Measurements from ENCODE around the gene DTD1.

The DTD1 gene

GRCh38 chr20:18587665-18588573 lies at the start of gene DTD1:
TSS of gene DTD1 (plus strand) at chr20:18588054. CDS start at chr20:18588073, 19 bp downstream.
- no peak for FAIRE-seq

- FAIRE-seq = no peak
These were observed 46.1 kb upstream of the DTD1 start for GRCh38 chr20:18541741-18542140.

- no peak for FAIRE-seq
These were observed 44.6 kb upstream of the DTD1 start for GRCh38 chr20:18543216-18543615.

- no peak for FAIRE-seq
These were observed 43.9 kb upstream of the DTD1 start for GRCh38 chr20:18543932-18544331.

- FAIRE-seq = no peak
These were observed 42.3 kb upstream of the DTD1 start for GRCh38 chr20:18545566-18545965.

GRCh38 chr20:18548465-18548864 lies 39.4 kb upstream of the DTD1 start:
- FAIRE-seq = no peak

GRCh38 chr20:18553746-18554145 lies 34.1 kb upstream of the DTD1 start:
- no peak for FAIRE-seq

GRCh38 chr20:18566892-18567738 lies 20.7 kb upstream of the DTD1 start, which contains the start of gene SMIM26:
TSS of gene SMIM26 (plus strand) at chr20:18567432. CDS start at chr20:18567479, 47 bp downstream.
- no peak for FAIRE-seq

GRCh38 chr20:18567739-18568091 lies 20.1 kb upstream of the DTD1 start:
- FAIRE-seq = no peak

GRCh38 chr20:18571009-18571408 lies 16.8 kb upstream of the DTD1 start:
- FAIRE-seq = no peak

- FAIRE-seq = no peak
These were observed 16.3 kb upstream of the DTD1 start for GRCh38 chr20:18571578-18571977.

GRCh38 chr20:18577942-18578341 lies 9.9 kb upstream of the DTD1 start:
- FAIRE-seq = no peak

GRCh38 chr20:18578581-18578980 lies 9.3 kb upstream of the DTD1 start:
- FAIRE-seq = no peak

- FAIRE-seq = no peak
These were observed 7.8 kb upstream of the DTD1 start for GRCh38 chr20:18580012-18580411.

GRCh38 chr20:18585134-18585533 lies 2.7 kb upstream of the DTD1 start:
- FAIRE-seq = no peak

GRCh38 chr20:18588574-18588933 lies 700 bp downstream of the DTD1 start:
- no peak for FAIRE-seq

GRCh38 chr20:18589941-18590674 lies 2.3 kb downstream of the DTD1 start:
- no peak for FAIRE-seq

GRCh38 chr20:18596270-18596669 lies 8.4 kb downstream of the DTD1 start:
- FAIRE-seq = no peak

- no peak for FAIRE-seq
These were observed 21.9 kb downstream of the DTD1 start for GRCh38 chr20:18609741-18610140.

GRCh38 chr20:18611492-18611891 lies 23.6 kb downstream of the DTD1 start:
- no peak for FAIRE-seq

- FAIRE-seq = no peak
These were observed 25.7 kb downstream of the DTD1 start for GRCh38 chr20:18613553-18613952.

- no peak for FAIRE-seq
These were observed 26.4 kb downstream of the DTD1 start for GRCh38 chr20:18614244-18614643.

GRCh38 chr20:18615020-18615650 lies 27.3 kb downstream of the DTD1 start:
- FAIRE-seq = no peak

Measured in colon (tissue), 2 donors.